HUES64 (cell line): ENCODE measurements around the gene PLA2G2E.

Experiments used
- H3K27ac ChIP-seq: 2 replicates; pipeline ENCODE4 v1.7.0; 2013; ENCODE audit warnings: low read depth, low read length, inconsistent platforms
- H3K27me3 ChIP-seq: 2 replicates; pipeline ENCODE4 v1.6.1; 2013; ENCODE audit warnings: mild to moderate bottlenecking, low read length; ENCODE audit not compliant: insufficient read depth
- H3K36me3 ChIP-seq: 2 replicates; pipeline ENCODE4 v1.6.1; 2013; ENCODE audit warnings: mild to moderate bottlenecking, low read length; ENCODE audit not compliant: insufficient read depth
- H3K4me1 ChIP-seq: 2 replicates; pipeline ENCODE4 v1.6.1; 2013; ENCODE audit warnings: mild to moderate bottlenecking, low read length, moderate library complexity; ENCODE audit not compliant: insufficient read depth
- H3K4me3 ChIP-seq: 2 replicates; pipeline ENCODE4 v1.5.1; 2013; ENCODE audit warnings: mild to moderate bottlenecking, low read length, moderate library complexity
- H3K9ac ChIP-seq: 2 replicates; pipeline ENCODE4 v1.6.1; 2013; ENCODE audit warnings: mild to moderate bottlenecking, low read depth, low read length
- H3K9me3 ChIP-seq: 2 replicates; pipeline ENCODE4 v1.6.1; 2013; ENCODE audit warnings: low read depth, low read length; ENCODE audit not compliant: insufficient read depth
- WGBS: fragments of 150-250, 120-280 bp; methylation state at CpG from one replicate; pipeline ENCODE4 v1.1.7; 2013; ENCODE audit warnings: missing lambda C conversion rate; 5-methylcytosine and 5-hydroxymethylcytosine counted together

PLA2G2E gene

DNA sequence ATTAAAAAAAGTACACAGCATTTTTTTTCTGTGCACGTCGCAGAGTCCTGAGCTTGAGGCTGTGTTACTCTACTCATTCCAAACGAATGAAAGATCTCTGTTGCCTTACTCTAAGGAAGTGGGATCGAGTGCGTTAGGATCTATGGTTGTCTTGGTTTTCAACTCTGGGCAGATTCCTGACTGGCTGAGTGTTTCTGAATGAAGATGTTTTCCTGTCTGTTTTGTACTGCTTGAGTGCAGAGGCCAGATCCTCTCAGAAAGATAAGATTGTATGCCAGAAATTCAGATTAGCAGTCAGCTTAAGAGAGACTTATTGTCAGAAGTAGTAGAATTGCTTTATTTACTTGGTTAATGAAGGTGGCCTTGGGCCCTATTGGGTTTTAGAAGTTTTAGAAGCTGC is 14.0 kb downstream of the PLA2G2E start:
- no peaks in the 10 kb centered on the region for H3K4me1 ChIP-seq
- H3K27me3 ChIP-seq = no peaks in the 10 kb centered on the region
- 90% methylated on average over 5 of the region's 5 CpGs for WGBS
- no peak overlapping the region for H3K27ac ChIP-seq
- H3K9me3 ChIP-seq = no peaks in the 10 kb centered on the region
- no peak overlapping the region for H3K4me3 ChIP-seq
- H3K9ac ChIP-seq = no peak overlapping the region
- H3K36me3 ChIP-seq = peaks cover 95% of the 10 kb centered on the region

DNA sequence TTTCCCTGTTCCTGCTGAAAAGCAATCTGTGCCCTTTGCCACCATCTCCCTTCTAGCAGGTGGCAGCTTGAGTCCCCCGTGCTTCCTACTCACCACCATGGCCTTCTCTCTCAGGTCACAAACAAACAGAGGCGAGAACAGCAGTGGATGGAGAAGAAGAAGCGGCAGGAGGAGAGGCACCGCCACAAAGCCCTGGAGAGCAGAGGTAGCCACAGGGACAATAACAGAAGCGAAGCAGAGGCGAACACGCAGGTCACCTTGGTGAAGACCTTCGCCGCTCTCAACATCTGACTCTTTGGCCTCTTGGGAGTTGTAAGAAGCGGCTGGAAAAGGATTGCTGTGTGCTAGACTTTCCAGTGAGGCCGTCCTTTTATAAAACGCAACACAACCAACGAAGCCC is 16.0 kb downstream of the PLA2G2E start:
- Histone ChIP-seq H3K4me1 (no peaks in the 10 kb centered on the region), H3K27ac (no peak overlapping the region), H3K9me3 (no peaks in the 10 kb centered on the region), H3K36me3 (peaks cover 94% of the 10 kb centered on the region), H3K27me3 (no peaks in the 10 kb centered on the region), H3K9ac (no peak overlapping the region), H3K4me3 (no peak overlapping the region)
- 95% methylated on average over 13 of the region's 13 CpGs for WGBS

DNA sequence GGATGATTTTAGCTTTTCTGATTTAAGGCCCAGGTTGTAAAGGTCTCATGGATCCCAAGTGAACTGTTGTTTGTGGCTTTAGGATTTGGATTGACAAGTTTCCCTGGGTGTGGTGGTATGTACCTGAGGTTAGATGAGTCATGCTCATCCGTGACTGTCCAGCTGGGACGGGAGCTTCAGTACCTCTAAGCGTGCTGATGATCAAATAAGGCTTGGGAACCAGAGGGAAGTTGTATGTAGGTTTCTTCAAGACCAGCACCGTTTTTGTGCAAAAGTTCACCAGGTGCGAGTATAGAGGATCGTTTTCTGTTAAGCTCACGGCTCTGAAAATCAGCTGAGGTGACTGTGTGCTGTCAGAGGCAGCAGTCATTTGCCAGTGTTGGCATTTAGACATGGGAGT is 19.8 kb downstream of the PLA2G2E start:
- Histone ChIP-seq H3K9ac (no peak overlapping the region), H3K36me3 (peaks cover 93% of the 10 kb centered on the region), H3K27me3 (no peaks in the 10 kb centered on the region), H3K4me3 (no peak overlapping the region), H3K27ac (no peak overlapping the region), H3K4me1 (no peaks in the 10 kb centered on the region), H3K9me3 (peaks cover 5% of the 10 kb centered on the region; the same call in 1 of the 2 replicates)
- 94% methylated on average over 7 of the region's 7 CpGs for WGBS

DNA sequence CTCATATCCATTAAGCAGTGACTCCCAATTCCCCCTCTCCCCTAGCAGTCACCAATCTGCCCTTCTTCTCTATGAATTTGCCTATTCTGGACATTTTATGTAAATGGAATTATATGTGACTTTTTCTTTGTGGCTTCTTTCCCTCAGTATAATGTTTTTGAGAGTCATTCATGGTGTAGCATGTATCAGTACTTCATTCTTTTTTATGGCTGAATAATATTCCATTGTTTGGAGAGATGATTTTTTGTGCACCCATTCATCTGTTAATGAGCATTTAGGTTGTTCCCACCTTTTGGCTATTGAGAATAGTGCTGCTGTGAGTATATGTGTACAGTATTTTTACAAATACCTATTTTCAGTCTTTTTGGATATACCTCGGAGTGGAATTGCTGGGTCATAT is 21.8 kb downstream of the PLA2G2E start:
- Histone ChIP-seq H3K4me3 (no peak overlapping the region), H3K36me3 (peaks cover 92% of the 10 kb centered on the region), H3K4me1 (no peaks in the 10 kb centered on the region), H3K9me3 (peaks cover 5% of the 10 kb centered on the region; the same call in 1 of the 2 replicates), H3K27me3 (no peaks in the 10 kb centered on the region), H3K27ac (no peak overlapping the region), H3K9ac (no peak overlapping the region)
- 95% methylated on average over 1 of the region's 1 CpG for WGBS

DNA sequence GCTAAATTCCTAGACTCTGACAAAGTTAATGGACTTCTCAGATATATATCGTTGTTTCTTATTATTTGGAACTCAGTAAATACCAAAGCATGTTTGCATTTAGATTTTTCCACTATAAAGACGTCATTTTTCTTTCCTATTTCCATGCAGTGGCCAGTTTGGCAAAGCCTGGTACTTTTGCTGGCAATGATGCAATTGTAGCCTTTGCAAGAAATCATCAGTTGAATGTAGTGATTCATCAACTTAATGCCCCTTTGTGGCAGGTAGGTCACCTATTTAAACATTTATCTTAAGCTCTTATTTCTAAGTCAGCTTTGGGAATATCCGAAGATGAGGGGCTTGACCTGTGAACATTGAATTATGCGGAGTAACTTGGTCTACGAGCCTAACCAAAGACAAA is 29.2 kb downstream of the PLA2G2E start:
- WGBS = 95% methylated on average over 5 of the region's 5 CpGs
- H3K4me1 ChIP-seq = no peaks in the 10 kb centered on the region
- no peak overlapping the region for H3K27ac ChIP-seq
- no peaks in the 10 kb centered on the region for H3K27me3 ChIP-seq
- no peak overlapping the region for H3K4me3 ChIP-seq
- peaks cover 5% of the 10 kb centered on the region; the same call in 1 of the 2 replicates for H3K9me3 ChIP-seq
- H3K36me3 ChIP-seq = peaks cover 90% of the 10 kb centered on the region
- H3K9ac ChIP-seq = no peak overlapping the region

DNA sequence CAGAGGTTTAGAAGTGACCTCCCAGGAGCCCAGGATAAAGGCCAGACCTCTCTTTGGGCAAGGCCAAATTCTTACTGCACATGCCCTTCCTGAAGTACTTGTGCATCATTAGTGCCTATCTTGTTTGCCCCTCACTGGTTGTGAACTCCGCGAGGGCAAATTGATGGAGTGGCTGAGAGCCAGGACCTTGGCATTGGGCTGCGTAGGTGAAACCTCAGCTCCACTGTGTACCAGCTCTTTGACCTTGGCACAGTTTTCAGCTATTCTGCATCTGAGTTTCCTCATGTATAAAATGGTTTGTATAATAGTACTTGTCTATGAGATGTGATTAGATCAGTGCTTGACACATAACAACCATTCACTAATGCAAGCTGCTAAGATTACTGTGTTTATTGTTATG is 29.7 kb downstream of the PLA2G2E start:
- H3K27ac ChIP-seq = no peak overlapping the region
- no peaks in the 10 kb centered on the region for H3K4me1 ChIP-seq
- H3K4me3 ChIP-seq = no peak overlapping the region
- no peak overlapping the region for H3K9ac ChIP-seq
- no peaks in the 10 kb centered on the region for H3K27me3 ChIP-seq
- peaks cover 85% of the 10 kb centered on the region for H3K36me3 ChIP-seq
- H3K9me3 ChIP-seq = no peaks in the 10 kb centered on the region
- 94% methylated on average over 3 of the region's 3 CpGs for WGBS

DNA sequence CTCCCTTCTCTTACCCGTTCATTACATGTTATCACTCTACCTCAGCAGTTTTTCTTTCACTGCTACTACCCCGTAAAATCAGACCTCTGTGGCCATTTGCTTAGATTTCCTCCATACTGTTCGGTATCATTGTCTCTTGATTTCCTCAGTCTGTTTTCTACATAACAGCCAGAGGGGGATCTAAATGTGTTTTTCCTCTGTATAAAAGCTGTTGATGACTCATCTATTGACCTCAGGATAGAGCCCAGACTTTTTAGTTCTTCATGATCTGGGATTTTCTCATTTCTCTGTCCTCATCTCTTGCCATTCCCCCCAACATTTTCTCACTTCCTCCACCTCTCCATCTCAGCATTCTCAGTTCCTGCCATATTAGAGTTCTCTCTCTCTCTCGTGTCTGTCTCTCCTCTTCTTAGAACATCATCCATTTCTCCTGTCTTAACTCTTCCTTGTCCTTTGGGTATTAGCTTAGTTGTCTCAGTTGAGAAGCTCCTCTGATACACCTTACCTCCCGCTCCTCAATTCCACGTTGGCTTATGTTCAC is 30.7 kb downstream of the PLA2G2E start:
- whole genome bisulfite sequencing = 95% methylated on average over 6 of the region's 6 CpGs

DNA sequence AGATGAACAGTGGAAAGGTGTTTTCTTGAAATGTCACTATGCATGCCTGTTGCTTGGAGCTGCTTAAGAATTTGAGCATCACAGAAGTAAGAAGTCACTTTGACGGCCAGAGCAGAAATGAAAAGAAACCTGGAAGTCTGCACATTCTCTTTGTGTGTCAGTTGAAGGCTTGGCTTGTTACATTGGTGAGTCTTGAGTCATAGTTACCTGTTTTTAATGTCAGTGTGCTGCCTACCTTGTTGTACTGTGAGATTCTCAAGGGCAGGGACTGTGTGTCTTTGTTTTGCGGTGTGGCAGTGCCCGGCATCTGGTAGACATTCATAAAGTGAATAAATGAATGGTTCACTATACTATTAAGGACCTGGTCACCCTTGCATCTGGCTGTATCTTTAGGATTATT is 31.3 kb downstream of the PLA2G2E start:
- H3K36me3 ChIP-seq = peaks cover 78% of the 10 kb centered on the region
- H3K27ac ChIP-seq = no peak overlapping the region
- no peak overlapping the region for H3K9ac ChIP-seq
- H3K27me3 ChIP-seq = no peaks in the 10 kb centered on the region
- no peak overlapping the region for H3K4me3 ChIP-seq
- no peaks in the 10 kb centered on the region for H3K4me1 ChIP-seq
- H3K9me3 ChIP-seq = no peaks in the 10 kb centered on the region
- WGBS = 98% methylated on average over 3 of the region's 3 CpGs

More for the DNA sequence above, 30.7 kb downstream of the PLA2G2E start:
- H3K4me3 ChIP-seq = no peak overlapping the region
- H3K27me3 ChIP-seq = no peaks in the 10 kb centered on the region
- H3K9ac ChIP-seq = no peak overlapping the region
- peaks cover 81% of the 10 kb centered on the region for H3K36me3 ChIP-seq
- no peak overlapping the region for H3K27ac ChIP-seq
- no peaks in the 10 kb centered on the region for H3K9me3 ChIP-seq
- H3K4me1 ChIP-seq = no peaks in the 10 kb centered on the region

DNA sequence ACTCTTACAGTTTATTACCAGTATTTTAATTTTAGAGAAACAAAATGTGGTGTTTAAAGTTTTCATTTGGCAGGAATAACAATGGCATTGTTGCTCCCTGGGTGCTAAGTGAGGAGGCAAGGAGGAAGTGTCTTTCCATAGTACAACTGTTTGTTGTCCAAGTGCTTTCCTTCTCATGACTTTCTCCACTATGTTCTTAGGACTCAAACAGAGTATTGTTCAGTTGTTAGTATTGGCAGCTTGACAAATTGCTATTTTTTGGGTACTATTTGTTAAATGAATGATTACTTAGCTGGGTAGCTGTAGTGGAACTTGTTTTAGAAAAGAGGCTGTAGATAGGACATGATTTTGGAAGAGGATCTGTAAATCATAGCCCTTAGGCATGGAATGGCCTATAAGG is 33.8 kb downstream of the PLA2G2E start:
- H3K4me1 ChIP-seq = no peaks in the 10 kb centered on the region
- H3K4me3 ChIP-seq = no peak overlapping the region
- H3K36me3 ChIP-seq = peaks cover 56% of the 10 kb centered on the region
- H3K27me3 ChIP-seq = no peaks in the 10 kb centered on the region
- no peak overlapping the region for H3K27ac ChIP-seq
- H3K9me3 ChIP-seq = no peaks in the 10 kb centered on the region
- H3K9ac ChIP-seq = no peak overlapping the region

DNA sequence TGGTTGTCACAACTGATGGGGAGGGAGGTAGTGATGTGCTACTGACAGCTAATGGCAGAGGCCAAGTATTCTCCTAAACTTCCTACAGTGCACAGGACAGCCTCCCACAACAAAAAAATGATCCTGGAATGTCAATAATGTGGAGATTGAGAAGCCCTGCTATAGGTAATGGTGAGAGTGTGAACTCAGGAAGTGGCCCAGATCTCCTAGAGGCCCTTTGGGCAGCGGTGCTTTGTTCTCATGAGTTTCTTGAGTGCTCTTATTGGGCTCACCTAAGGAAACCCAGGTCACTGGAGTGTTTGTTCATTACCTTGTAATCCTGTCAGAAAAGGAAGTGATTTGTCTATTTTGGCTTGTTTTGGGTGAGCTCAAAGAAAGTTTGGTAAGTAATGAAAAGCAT is 35.3 kb downstream of the PLA2G2E start:
- peaks cover 40% of the 10 kb centered on the region for H3K36me3 ChIP-seq
- no peaks in the 10 kb centered on the region for H3K9me3 ChIP-seq
- no peaks in the 10 kb centered on the region for H3K4me1 ChIP-seq
- H3K9ac ChIP-seq = no peak overlapping the region
- no peak overlapping the region for H3K27ac ChIP-seq
- WGBS = 96% methylated on average over 1 of the region's 1 CpG
- H3K4me3 ChIP-seq = no peak overlapping the region
- no peaks in the 10 kb centered on the region for H3K27me3 ChIP-seq

DNA sequence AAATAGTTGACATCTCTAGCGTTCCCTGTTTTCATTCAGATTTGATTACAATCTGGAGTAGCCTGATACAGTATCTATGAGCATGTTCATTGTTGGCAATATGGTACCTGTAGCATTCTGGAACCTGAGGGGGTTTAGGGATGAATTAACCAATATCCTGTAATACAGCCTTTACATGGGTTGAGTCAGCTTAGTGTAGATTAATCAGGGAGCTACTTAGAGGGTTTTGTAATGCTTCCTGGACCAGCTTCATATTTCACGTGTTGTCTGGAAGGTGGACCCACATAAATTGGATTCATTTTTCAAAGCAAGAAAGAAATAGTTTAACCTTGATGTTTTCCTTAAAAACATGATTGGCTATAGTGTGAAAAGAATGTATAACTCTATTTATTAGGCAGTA is 37.6 kb downstream of the PLA2G2E start:
- no peaks in the 10 kb centered on the region for H3K9me3 ChIP-seq
- H3K27ac ChIP-seq = no peak overlapping the region
- no peak overlapping the region for H3K9ac ChIP-seq
- no peak overlapping the region for H3K4me3 ChIP-seq
- H3K27me3 ChIP-seq = no peaks in the 10 kb centered on the region
- 94% methylated on average over 2 of the region's 2 CpGs for WGBS
- H3K4me1 ChIP-seq = no peaks in the 10 kb centered on the region
- peaks cover 17% of the 10 kb centered on the region for H3K36me3 ChIP-seq

DNA sequence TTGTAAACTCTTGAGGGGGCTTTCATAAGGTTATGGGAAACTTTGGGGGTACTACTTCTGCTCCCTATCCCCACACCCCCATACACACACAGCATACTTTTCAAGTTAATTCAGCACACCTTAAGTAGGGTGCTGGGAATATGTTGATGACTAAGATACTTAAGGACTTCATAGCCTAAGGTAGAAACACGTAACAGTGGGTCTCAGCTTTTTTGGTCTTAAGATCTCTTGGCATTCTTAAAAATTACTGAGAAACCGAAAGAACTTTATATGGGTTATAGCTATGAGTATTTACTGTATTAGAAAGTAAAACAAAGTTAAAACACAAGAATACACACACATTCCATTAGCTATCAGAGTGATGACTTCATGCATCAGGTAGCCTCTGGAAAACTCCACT is 39.1 kb downstream of the PLA2G2E start:
- H3K9ac ChIP-seq = no peak overlapping the region
- no peak overlapping the region for H3K4me3 ChIP-seq
- H3K27me3 ChIP-seq = no peaks in the 10 kb centered on the region
- 96% methylated on average over 1 of the region's 2 CpGs for WGBS
- H3K4me1 ChIP-seq = no peaks in the 10 kb centered on the region
- peaks cover 8% of the 10 kb centered on the region for H3K36me3 ChIP-seq
- H3K27ac ChIP-seq = no peak overlapping the region
- H3K9me3 ChIP-seq = no peaks in the 10 kb centered on the region
